ENCODE data around the gene GLIS1. TPM values are rescaled to one million over a fixed set of nuclear protein-coding genes. Genes with fewer than 3 reads are reported as not detected.

GLIS1 gene
- total RNA-seq, 1 donor from 2014 or later, result 1.2 TPM

DNA sequence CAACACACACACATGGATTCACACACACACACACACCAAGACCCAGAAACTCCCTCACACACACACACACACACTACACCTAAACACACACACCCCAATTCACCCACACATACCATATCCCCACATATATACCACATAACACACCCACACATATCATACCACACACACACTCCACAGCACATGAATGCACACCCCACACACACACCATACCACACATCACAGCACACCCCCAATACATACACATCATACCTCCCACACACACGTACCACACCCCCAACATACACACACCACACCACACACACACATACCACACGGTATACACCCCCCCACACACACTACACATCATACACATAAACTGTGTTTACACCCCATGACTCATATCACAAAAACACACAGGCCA is 199.7 kb downstream of the GLIS1 start:
- Histone ChIP-seq H3K9me3 (no peaks in the 10 kb centered on the region), H3K4me1 (peaks cover 9% of the 10 kb centered on the region), H3K4me3 (no peak overlapping the region), H3K27me3 (no peaks in the 10 kb centered on the region), H3K36me3 (no peaks in the 10 kb centered on the region), H3K27ac (no peak overlapping the region)
- intact Hi-C loops (cut with DNase I), result no loop called here
- TF ChIP-seq, protein P1, sequence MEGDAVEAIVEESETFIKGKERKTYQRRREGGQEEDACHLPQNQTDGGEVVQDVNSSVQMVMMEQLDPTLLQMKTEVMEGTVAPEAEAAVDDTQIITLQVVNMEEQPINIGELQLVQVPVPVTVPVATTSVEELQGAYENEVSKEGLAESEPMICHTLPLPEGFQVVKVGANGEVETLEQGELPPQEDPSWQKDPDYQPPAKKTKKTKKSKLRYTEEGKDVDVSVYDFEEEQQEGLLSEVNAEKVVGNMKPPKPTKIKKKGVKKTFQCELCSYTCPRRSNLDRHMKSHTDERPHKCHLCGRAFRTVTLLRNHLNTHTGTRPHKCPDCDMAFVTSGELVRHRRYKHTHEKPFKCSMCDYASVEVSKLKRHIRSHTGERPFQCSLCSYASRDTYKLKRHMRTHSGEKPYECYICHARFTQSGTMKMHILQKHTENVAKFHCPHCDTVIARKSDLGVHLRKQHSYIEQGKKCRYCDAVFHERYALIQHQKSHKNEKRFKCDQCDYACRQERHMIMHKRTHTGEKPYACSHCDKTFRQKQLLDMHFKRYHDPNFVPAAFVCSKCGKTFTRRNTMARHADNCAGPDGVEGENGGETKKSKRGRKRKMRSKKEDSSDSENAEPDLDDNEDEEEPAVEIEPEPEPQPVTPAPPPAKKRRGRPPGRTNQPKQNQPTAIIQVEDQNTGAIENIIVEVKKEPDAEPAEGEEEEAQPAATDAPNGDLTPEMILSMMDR (IDR thresholded peaks at IDR 0.05), result no peak
- no peak for DNase-seq (ENCODE audit: extremely low spot score in 2 of 2)

DNA sequence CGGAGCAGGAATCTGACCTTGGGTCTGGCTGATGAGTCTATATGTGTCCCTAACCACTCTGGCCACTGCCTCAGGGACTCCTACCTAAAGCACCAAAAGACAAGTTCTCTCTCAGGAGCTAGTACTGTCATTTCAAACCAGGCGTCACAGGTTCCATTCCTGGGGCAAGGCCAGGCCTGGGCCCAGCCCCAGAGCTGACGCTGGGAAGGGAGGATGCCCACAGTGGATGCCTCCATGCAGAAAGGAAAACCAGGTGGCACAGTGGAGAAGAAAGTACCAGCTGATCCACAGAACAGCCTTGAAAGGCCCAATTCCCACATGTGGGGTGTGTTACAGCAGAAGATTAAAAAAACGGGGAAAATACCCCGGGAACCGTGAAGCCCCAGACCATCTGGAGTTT is 202.4 kb downstream of the GLIS1 start:
- Histone ChIP-seq H3K36me3 (no peaks in the 10 kb centered on the region), H3K27ac (no peak overlapping the region), H3K4me3 (no peak overlapping the region), H3K4me1 (peaks cover 5% of the 10 kb centered on the region), H3K9me3 (no peaks in the 10 kb centered on the region), H3K27me3 (no peaks in the 10 kb centered on the region)
- DNase-seq (ENCODE audit: extremely low spot score in 2 of 2), result no peak
- TF ChIP-seq POLR2AphosphoS5 (IDR thresholded peaks at IDR 0.05; ENCODE audit: insufficient read depth in 1 of 2, low read depth in 1 of 2), result no peak
- no peak for TF ChIP-seq POLR2A (IDR thresholded peaks at IDR 0.05)
- TF ChIP-seq, protein P1 (IDR thresholded peaks at IDR 0.05), result no peak
- intact Hi-C loops (cut with DNase I), result no loop called here

DNA sequence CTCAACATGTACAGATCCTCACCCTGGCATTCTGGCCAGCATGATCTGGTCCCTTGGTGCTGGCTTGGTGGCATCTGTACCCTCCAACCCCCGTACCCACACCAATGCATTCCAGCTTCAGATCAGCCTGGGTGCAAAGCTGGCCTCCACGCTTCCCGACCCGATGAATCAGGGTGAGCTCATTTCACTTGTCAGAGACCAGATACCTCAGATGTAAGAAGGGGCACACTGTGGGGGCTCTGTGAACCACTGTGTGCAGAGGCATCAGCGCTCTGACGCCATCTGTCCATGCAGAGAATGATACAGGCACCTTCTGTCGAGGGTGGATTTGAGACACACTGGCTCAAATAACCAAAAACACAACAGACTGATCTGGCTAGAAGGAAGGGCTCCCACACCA is 203.1 kb downstream of the GLIS1 start:
- no peak for DNase-seq (ENCODE audit: extremely low spot score in 2 of 2)
- no peaks in the 10 kb centered on the region for H3K9me3 ChIP-seq
- TF ChIP-seq, protein P1 (IDR thresholded peaks at IDR 0.05), result no peak
- TF ChIP-seq POLR2A (IDR thresholded peaks at IDR 0.05), result no peak
- no peak for TF ChIP-seq POLR2AphosphoS5 (IDR thresholded peaks at IDR 0.05; ENCODE audit: insufficient read depth in 1 of 2, low read depth in 1 of 2)
- no peaks in the 10 kb centered on the region for H3K27me3 ChIP-seq
- intact Hi-C loops (cut with DNase I), result no loop called here
- H3K4me1 ChIP-seq, result no peaks in the 10 kb centered on the region
- H3K4me3 ChIP-seq, result no peak overlapping the region
- H3K36me3 ChIP-seq, result no peaks in the 10 kb centered on the region
- no peak overlapping the region for H3K27ac ChIP-seq

DNA sequence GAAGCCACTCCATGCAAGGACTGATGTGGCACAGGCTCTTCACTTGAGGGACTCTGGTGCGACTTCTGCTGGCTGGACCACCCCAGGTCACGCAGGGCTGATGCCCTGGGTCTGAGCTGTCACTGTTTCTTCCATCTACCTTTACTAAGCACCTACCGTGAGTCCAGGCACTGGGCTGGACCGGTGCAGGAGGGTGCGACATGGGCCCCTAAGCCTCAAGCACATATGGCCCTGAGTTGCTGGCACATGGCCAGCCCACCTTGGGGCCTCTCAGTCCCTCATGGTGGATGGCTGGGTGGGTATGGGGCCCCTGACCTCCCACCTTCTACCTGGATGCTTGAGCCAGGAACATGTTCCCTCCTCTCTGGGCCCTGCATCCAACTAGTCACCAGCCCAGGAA is 203.7 kb downstream of the GLIS1 start:
- DNase-seq (ENCODE audit: extremely low spot score in 2 of 2), result no peak
- H3K27me3 ChIP-seq, result no peaks in the 10 kb centered on the region
- no peak overlapping the region for H3K4me3 ChIP-seq
- H3K36me3 ChIP-seq, result no peaks in the 10 kb centered on the region
- no peak for TF ChIP-seq POLR2A (IDR thresholded peaks at IDR 0.05)
- no peak overlapping the region for H3K27ac ChIP-seq
- no peaks in the 10 kb centered on the region for H3K9me3 ChIP-seq
- intact Hi-C loops (cut with DNase I), result no loop called here
- peaks cover under 1% of the 10 kb centered on the region for H3K4me1 ChIP-seq

DNA sequence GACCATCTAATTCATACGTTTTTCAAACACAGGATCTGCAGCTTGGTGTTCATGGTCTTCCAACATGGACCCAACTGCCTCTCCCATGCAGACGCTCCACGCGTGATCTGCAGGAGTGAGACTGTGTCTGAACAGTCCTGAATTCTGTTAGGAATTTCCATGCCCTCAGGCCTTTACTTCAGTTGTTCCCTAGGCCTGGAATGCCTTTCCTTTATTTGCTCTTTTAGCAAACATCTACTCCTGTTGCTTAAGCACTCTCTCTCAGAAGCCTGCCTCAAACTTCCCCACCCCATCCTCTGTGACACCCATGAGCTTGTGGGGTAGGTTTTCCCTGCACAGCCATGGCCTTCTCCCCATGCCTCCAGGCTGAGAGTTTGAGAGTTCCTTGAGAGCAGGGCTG is 206.1 kb downstream of the GLIS1 start:
- Histone ChIP-seq H3K27me3 (no peaks in the 10 kb centered on the region), H3K4me1 (peaks cover 14% of the 10 kb centered on the region), H3K9me3 (no peaks in the 10 kb centered on the region), H3K4me3 (no peak overlapping the region), H3K36me3 (no peaks in the 10 kb centered on the region), H3K27ac (no peak overlapping the region)
- intact Hi-C loops (cut with DNase I), result no loop called here
- TF ChIP-seq, protein P1 (IDR thresholded peaks at IDR 0.05), result no peak
- DNase-seq (ENCODE audit: extremely low spot score in 2 of 2), result no peak

DNA sequence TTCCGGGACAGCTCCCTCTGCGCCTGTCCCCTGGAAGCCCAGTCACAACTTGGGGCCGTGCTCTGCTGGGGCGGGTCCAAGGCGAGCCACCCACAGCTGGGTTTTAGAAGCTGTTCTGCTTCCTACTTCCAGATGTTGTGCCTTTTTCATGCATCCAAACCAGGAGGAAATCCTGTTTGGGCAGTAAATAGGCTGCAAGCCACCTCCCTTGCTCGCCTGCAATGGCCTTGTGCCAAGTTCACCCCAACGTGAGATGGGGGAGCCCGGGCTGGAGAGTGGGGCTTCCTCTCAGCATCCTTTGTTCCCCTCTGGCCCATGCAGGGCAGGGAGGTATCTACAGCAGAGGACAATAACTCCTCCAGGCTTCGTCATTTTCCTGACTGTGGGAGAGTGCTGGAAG is 206.6 kb downstream of the GLIS1 start:
- intact Hi-C loops (cut with DNase I), result no loop called here
- no peaks in the 10 kb centered on the region for H3K27me3 ChIP-seq
- no peak overlapping the region for H3K27ac ChIP-seq
- DNase-seq (ENCODE audit: extremely low spot score in 2 of 2), result no peak
- H3K4me3 ChIP-seq, result no peak overlapping the region
- no peaks in the 10 kb centered on the region for H3K9me3 ChIP-seq
- H3K36me3 ChIP-seq, result no peaks in the 10 kb centered on the region
- TF ChIP-seq POLR2AphosphoS5 (IDR thresholded peaks at IDR 0.05; ENCODE audit: insufficient read depth in 1 of 2, low read depth in 1 of 2) (no peak), POLR2A (IDR thresholded peaks at IDR 0.05) (no peak)
- TF ChIP-seq, protein P1 (IDR thresholded peaks at IDR 0.05), result no peak
- peaks cover 19% of the 10 kb centered on the region for H3K4me1 ChIP-seq

Measured in vagina (tissue), 2 donors.